ENCODE data around the gene SLC13A2.

The SLC13A2 gene

DNA sequence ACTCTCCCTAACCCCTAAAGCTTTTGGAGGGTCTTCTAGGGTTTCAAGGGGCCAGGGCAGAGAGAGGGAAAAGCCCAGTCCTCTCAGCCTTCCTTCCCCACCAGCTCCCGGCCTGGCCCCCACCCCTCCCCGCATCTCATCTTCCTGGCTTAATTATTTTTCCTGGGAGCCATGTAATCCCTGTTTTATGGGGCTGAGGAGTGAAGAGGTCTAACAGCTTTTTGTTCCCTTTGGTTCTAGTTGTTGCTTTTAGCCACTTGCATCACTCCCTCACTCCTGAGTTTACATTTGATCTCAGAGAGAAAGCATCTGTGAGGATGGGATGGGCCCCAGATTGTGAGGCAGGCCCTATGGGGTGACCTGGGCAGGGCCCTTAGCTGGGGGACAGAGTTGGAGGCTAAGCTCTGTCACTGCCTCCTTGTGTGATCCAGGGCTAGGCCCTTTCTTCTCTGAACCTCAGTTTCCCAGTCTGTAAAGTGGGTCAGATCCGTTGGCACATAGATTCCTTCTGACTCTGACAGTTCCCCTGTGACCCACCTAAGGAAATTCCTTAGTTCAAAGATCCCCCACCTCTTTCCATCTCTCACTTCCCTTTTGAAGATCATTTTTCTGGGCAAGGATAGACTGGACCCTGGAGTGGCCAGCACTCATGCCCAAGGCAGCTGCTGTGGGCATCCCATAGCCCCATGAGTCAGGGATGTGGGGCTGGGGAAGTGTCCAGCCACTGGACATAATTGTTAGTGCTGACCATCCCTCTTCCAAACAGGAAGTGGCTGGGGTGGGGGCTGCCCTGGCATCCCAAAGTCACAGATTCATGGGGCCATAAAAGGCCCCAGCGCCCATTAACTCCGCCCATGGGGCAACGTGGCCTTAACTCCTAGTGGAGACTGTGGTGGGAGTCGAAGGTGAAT is 58.9 kb downstream of the SLC13A2 start:
- DNase-seq (ENCODE audit: low read depth) = no peak
- TF ChIP-seq, protein P1, sequence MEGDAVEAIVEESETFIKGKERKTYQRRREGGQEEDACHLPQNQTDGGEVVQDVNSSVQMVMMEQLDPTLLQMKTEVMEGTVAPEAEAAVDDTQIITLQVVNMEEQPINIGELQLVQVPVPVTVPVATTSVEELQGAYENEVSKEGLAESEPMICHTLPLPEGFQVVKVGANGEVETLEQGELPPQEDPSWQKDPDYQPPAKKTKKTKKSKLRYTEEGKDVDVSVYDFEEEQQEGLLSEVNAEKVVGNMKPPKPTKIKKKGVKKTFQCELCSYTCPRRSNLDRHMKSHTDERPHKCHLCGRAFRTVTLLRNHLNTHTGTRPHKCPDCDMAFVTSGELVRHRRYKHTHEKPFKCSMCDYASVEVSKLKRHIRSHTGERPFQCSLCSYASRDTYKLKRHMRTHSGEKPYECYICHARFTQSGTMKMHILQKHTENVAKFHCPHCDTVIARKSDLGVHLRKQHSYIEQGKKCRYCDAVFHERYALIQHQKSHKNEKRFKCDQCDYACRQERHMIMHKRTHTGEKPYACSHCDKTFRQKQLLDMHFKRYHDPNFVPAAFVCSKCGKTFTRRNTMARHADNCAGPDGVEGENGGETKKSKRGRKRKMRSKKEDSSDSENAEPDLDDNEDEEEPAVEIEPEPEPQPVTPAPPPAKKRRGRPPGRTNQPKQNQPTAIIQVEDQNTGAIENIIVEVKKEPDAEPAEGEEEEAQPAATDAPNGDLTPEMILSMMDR (IDR thresholded peaks at IDR 0.05; ENCODE audit: low read depth, low read length, missing control alignments) = no peak
- in situ Hi-C loops (cut with HindIII; ENCODE audit: low sequenced_read_pairs) = no loop called here
- H3K4me3 ChIP-seq (ENCODE audit: low read depth, low read length) = no peak overlapping the region

DNA sequence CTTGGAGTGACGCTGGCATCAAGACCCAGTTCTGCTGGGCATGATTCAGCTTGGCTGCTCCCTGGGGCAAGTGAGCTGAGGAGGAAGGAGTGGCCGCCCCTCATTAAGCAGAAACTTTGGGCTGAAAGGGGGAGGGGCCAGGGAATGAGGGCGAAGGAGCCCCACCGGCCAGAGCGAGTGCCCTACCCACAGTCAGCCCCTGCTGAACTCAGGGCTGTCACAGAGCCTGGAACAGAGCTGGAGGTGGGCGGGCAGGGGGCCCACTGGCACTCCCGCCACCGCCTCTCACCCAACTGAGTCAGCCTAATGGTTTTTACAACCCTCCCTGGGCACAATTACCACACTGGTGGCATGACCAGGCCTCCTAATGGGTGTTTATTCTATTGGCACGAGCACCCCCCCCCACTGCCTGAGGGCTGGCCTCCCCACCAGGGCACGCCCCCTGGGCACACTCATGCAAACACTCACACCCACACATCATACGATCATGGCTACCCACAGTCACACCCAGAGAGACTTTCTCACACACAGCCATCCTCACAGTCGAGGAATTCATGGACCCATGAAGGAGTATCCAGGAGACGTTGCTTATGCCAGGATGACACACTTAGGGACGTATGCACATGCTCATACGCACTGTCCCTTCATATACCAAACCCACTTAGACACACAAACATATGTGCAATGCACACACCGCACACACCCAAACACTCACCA is 59.8 kb downstream of the SLC13A2 start:
- DNase-seq (ENCODE audit: low read depth) = no peak
- TF ChIP-seq, protein P1 (IDR thresholded peaks at IDR 0.05; ENCODE audit: low read depth, low read length, missing control alignments) = no peak
- in situ Hi-C loops (cut with HindIII; ENCODE audit: low sequenced_read_pairs) = no loop called here
- no peak overlapping the region for H3K4me3 ChIP-seq (ENCODE audit: low read depth, low read length)

DNA sequence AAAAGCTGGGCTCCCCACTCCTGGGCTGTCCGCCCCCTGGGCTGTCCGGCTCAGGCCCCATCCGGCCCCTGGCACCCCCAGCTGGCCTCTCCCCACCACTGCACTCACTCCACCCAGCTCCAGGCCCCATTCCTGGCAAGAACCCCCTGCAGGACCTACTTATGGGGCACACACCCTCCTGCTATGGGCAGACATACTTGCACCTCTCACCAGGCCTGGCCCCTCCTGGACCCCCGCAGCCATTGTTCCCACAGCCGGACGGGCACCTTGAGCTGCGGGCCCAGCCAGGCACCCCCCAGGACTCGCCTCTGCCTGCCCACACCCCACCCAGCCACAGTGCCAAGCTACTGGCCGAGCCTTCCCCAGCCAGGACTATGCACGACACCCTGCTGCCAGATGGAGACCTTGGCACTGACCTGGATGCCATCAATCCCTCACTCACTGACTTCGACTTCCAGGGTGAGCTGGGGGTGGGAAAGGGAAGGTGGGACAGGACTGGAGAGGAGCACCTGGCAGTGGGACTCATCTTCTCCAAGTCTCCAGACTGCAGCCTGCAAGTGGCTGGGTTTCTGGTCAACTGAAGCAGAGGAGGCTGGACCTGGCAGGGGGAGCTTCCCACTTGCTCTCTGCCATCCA is 61.4 kb downstream of the SLC13A2 start:
- in situ Hi-C loops (cut with HindIII; ENCODE audit: low sequenced_read_pairs) = no loop called here
- TF ChIP-seq, protein P1 (IDR thresholded peaks at IDR 0.05; ENCODE audit: low read depth, low read length, missing control alignments) = no peak
- no peak for DNase-seq (ENCODE audit: low read depth)
- H3K4me3 ChIP-seq (ENCODE audit: low read depth, low read length) = no peak overlapping the region

DNA sequence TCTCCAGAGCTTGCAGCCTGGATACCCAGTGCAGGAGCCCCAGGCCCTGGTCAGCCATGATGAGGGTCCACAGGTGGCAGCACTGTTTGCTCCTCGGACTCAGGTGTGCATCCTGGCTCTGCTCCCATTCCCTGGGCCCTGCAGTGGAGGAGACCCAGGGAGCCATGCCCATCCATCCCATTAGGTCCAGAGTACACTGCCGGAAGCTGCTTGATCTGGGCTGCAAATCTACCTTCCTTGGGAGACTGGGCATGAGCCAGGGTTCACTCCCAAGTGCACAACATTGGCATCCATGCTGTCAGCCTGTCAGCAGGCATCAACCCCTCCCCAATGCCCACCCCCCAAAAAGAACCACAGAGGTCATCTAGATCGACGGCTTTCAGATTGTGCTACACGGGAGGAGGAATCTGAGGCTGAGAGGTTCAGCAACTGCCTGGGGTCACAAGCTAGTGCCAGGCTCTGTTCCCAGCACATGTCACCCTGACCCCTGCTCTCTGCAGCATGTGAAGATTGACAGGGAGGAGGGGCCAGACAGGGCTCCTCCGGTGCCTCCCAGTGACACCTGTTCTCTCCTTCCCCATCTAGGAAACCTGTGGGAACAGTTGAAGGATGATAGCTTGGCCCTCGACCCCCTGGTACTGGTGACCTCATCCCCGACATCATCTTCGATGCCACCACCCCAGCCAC is 63.2 kb downstream of the SLC13A2 start:
- TF ChIP-seq, protein P1 (IDR thresholded peaks at IDR 0.05; ENCODE audit: low read depth, low read length, missing control alignments) = no peak
- in situ Hi-C loops (cut with HindIII; ENCODE audit: low sequenced_read_pairs) = no loop called here
- no peak for DNase-seq (ENCODE audit: low read depth)
- no peak overlapping the region for H3K4me3 ChIP-seq (ENCODE audit: low read depth, low read length)

DNA sequence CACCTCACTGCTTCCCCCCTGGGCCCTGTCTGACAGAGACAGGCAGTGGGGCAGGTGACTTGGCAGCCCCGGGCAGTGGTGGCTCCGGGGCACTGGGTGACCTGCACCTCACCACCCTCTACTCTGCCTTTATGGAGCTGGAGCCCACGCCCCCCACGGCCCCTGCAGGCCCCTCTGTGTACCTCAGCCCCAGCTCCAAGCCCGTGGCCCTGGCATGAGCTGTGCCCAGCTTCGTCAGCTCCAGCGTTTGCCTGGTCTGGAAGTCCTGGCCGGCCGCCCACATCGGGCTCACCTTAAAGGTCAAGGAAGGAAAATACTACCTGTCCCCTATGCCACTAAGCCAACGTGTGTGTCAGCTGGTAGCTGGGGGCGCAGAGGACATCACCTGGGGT is 63.8 kb downstream of the SLC13A2 start:
- TF ChIP-seq, protein P1 (IDR thresholded peaks at IDR 0.05; ENCODE audit: low read depth, low read length, missing control alignments) = no peak
- H3K4me3 ChIP-seq (ENCODE audit: low read depth, low read length) = no peak overlapping the region
- in situ Hi-C loops (cut with HindIII; ENCODE audit: low sequenced_read_pairs) = no loop called here
- no peak for DNase-seq (ENCODE audit: low read depth)

Measured in astrocyte of the cerebellum (primary cell).